ENCODE measurements around the gene IREB2. TPM values are rescaled to one million over a fixed set of nuclear protein-coding genes. Genes with fewer than 3 reads are reported as not detected.
A peak's percentile ranks its signal among the peaks of the same experiment; 100 is the strongest.

Gene IREB2
- total RNA-seq, 1 donor from 2014 or later: 69.2 TPM

- Histone ChIP-seq H3K79me2 (ENCODE audit: insufficient read depth, low read length) (peaks cover 8% of the 10 kb centered on the region), H3K36me3 (ENCODE audit: insufficient read depth, low read length) (no peaks in the 10 kb centered on the region), H3K4me3 (ENCODE audit: insufficient read depth, low read depth, low read length) (no peak overlapping the region), H3K9ac (ENCODE audit: low read length) (no peak overlapping the region), H3K4me1 (ENCODE audit: insufficient read depth, low read length) (peaks cover 3% of the 10 kb centered on the region), H3K27ac (ENCODE audit: low read depth, low read length) (no peak overlapping the region), H3K9me3 (ENCODE audit: insufficient read depth, low read depth, low read length) (no peaks in the 10 kb centered on the region), H2AFZ (ENCODE audit: low read depth, low read length) (no peak overlapping the region), H4K20me1 (ENCODE audit: insufficient read depth, low read length) (peaks cover 4% of the 10 kb centered on the region), H3K4me2 (ENCODE audit: low read length) (no peak overlapping the region), H3K27me3 (ENCODE audit: insufficient read depth, low read length) (no peaks in the 10 kb centered on the region)
- Mint-ChIP-seq H3K36me3 (ENCODE audit: low read depth, unreplicated experiment) (no peaks in the 10 kb centered on the region), H3K4me1 (ENCODE audit: low read depth, unreplicated experiment) (peaks cover 3% of the 10 kb centered on the region), H3K27me3 (ENCODE audit: low read depth, unreplicated experiment) (no peaks in the 10 kb centered on the region), H3K4me3 (ENCODE audit: unreplicated experiment) (no peak overlapping the region), H3K27ac (ENCODE audit: unreplicated experiment) (no peak overlapping the region), H3K9me3 (ENCODE audit: unreplicated experiment) (no peaks in the 10 kb centered on the region)
- FAIRE-seq (no peak), DNase-seq (ENCODE audit: low read depth) (peak; percentile 16)
- TF ChIP-seq EZH2 (IDR thresholded peaks at IDR 0.05; ENCODE audit: insufficient read depth, low read length): no peak
- no peak for TF ChIP-seq CTCF (IDR thresholded peaks at IDR 0.05; ENCODE audit: insufficient read depth, low read depth, low read length)
These were observed 98.1 kb downstream of the IREB2 start for GRCh38 chr15:78536134-78536533.

- TF ChIP-seq EZH2 (IDR thresholded peaks at IDR 0.05; ENCODE audit: insufficient read depth, low read length): no peak
- no peak for TF ChIP-seq CTCF (IDR thresholded peaks at IDR 0.05; ENCODE audit: insufficient read depth, low read depth, low read length)
- H3K27ac Mint-ChIP-seq (ENCODE audit: unreplicated experiment): no peak overlapping the region
- H3K79me2 ChIP-seq (ENCODE audit: insufficient read depth, low read length): peaks cover 21% of the 10 kb centered on the region
- no peak overlapping the region for H3K27ac ChIP-seq (ENCODE audit: low read depth, low read length)
- H3K9ac ChIP-seq (ENCODE audit: low read length): no peak overlapping the region
- H3K9me3 ChIP-seq (ENCODE audit: insufficient read depth, low read depth, low read length): no peaks in the 10 kb centered on the region
- no peak overlapping the region for H3K4me3 ChIP-seq (ENCODE audit: insufficient read depth, low read depth, low read length)
- H2AFZ ChIP-seq (ENCODE audit: low read depth, low read length): no peak overlapping the region
- H3K9me3 Mint-ChIP-seq (ENCODE audit: unreplicated experiment): no peaks in the 10 kb centered on the region
- H3K36me3 ChIP-seq (ENCODE audit: insufficient read depth, low read length): peaks cover 3% of the 10 kb centered on the region
- H4K20me1 ChIP-seq (ENCODE audit: insufficient read depth, low read length): peaks cover 16% of the 10 kb centered on the region
- no peak overlapping the region for H3K4me3 Mint-ChIP-seq (ENCODE audit: unreplicated experiment)
- H3K36me3 Mint-ChIP-seq (ENCODE audit: low read depth, unreplicated experiment): no peaks in the 10 kb centered on the region
- no peaks in the 10 kb centered on the region for H3K27me3 ChIP-seq (ENCODE audit: insufficient read depth, low read length)
- FAIRE-seq: no peak
- no peaks in the 10 kb centered on the region for H3K27me3 Mint-ChIP-seq (ENCODE audit: low read depth, unreplicated experiment)
- peaks cover 10% of the 10 kb centered on the region for H3K4me1 ChIP-seq (ENCODE audit: insufficient read depth, low read length)
- peaks cover 14% of the 10 kb centered on the region for H3K4me1 Mint-ChIP-seq (ENCODE audit: low read depth, unreplicated experiment)
- no peak for DNase-seq (ENCODE audit: low read depth)
- no peak overlapping the region for H3K4me2 ChIP-seq (ENCODE audit: low read length)
These were observed 99.4 kb downstream of the IREB2 start for GRCh38 chr15:78537266-78537905.

- no peak for FAIRE-seq
These were observed 100.3 kb downstream of the IREB2 start for GRCh38 chr15:78538358-78538757.

More at GRCh38 chr15:78538358-78538757, 100.3 kb downstream of the IREB2 start:
- no peak overlapping the region for H2AFZ ChIP-seq (ENCODE audit: low read depth, low read length)
- no peaks in the 10 kb centered on the region for H3K27me3 ChIP-seq (ENCODE audit: insufficient read depth, low read length)
- H3K27ac Mint-ChIP-seq (ENCODE audit: unreplicated experiment): no peak overlapping the region
- H4K20me1 ChIP-seq (ENCODE audit: insufficient read depth, low read length): peaks cover 25% of the 10 kb centered on the region
- H3K4me2 ChIP-seq (ENCODE audit: low read length): no peak overlapping the region
- no peaks in the 10 kb centered on the region for H3K9me3 Mint-ChIP-seq (ENCODE audit: unreplicated experiment)
- H3K9me3 ChIP-seq (ENCODE audit: insufficient read depth, low read depth, low read length): no peaks in the 10 kb centered on the region
- no peak for TF ChIP-seq CTCF (IDR thresholded peaks at IDR 0.05; ENCODE audit: insufficient read depth, low read depth, low read length)
- no peak for TF ChIP-seq EZH2 (IDR thresholded peaks at IDR 0.05; ENCODE audit: insufficient read depth, low read length)
- H3K4me1 Mint-ChIP-seq (ENCODE audit: low read depth, unreplicated experiment): peaks cover 18% of the 10 kb centered on the region
- DNase-seq (ENCODE audit: low read depth): no peak
- peaks cover 6% of the 10 kb centered on the region for H3K36me3 ChIP-seq (ENCODE audit: insufficient read depth, low read length)
- H3K4me1 ChIP-seq (ENCODE audit: insufficient read depth, low read length): peaks cover 10% of the 10 kb centered on the region
- H3K27ac ChIP-seq (ENCODE audit: low read depth, low read length): no peak overlapping the region
- peaks cover 31% of the 10 kb centered on the region for H3K79me2 ChIP-seq (ENCODE audit: insufficient read depth, low read length)
- no peak overlapping the region for H3K9ac ChIP-seq (ENCODE audit: low read length)
- no peaks in the 10 kb centered on the region for H3K36me3 Mint-ChIP-seq (ENCODE audit: low read depth, unreplicated experiment)
- H3K27me3 Mint-ChIP-seq (ENCODE audit: low read depth, unreplicated experiment): no peaks in the 10 kb centered on the region
- H3K4me3 Mint-ChIP-seq (ENCODE audit: unreplicated experiment): no peak overlapping the region
- no peak overlapping the region for H3K4me3 ChIP-seq (ENCODE audit: insufficient read depth, low read depth, low read length)

Measured in astrocyte (in vitro differentiated cells and primary cell).